T1000 (cell line): Measurements from ENCODE around the gene MPST.
"Not testable (repeated sequence)": the region's sequence is repeated elsewhere in the genome, so short reads cannot be mapped to it uniquely, and the experiment has no call there.

Source experiments
- DNase-seq: peaks from one replicate; lab custom pipeline; 2025; ENCODE audit warnings: mixed read lengths; lab: John Stamatoyannopoulos, UW

Gene MPST

GRCh38 chr22:37019309-37020191, at the start of gene MPST, which contains the start of gene TST:
TSS of gene MPST (plus strand) at chr22:37019742. CDS start at chr22:37019837, 95 bp downstream.
TSS of gene TST (minus strand) at chr22:37019447. CDS start at chr22:37018732, 715 bp downstream.
- DNase-seq: no peak

GRCh38 chr22:36971341-36972125, 48.0 kb upstream of the MPST start:
- DNase-seq: no peak

- DNase-seq: no peak
Observed at GRCh38 chr22:36976606-36977005, 42.9 kb upstream of the MPST start.

GRCh38 chr22:36977401-36977861, 42.1 kb upstream of the MPST start:
- DNase-seq: no peak

GRCh38 chr22:36977947-36978660, 41.4 kb upstream of the MPST start:
- DNase-seq: peak; percentile 54

GRCh38 chr22:36979016-36979910, 40.3 kb upstream of the MPST start:
- DNase-seq: no peak

- DNase-seq: no peak
Observed at GRCh38 chr22:36981247-36981775, 38.2 kb upstream of the MPST start.

GRCh38 chr22:36982136-36982535, 37.4 kb upstream of the MPST start:
- DNase-seq: no peak

- no peak for DNase-seq
Observed at GRCh38 chr22:36985211-36985889, 34.2 kb upstream of the MPST start.

- DNase-seq: no peak
Observed at GRCh38 chr22:36986242-36986821, 33.2 kb upstream of the MPST start.

GRCh38 chr22:36988075-36988832, 31.3 kb upstream of the MPST start:
- DNase-seq: no peak

GRCh38 chr22:36989012-36989411, 30.5 kb upstream of the MPST start:
- DNase-seq: not testable (repeated sequence)

GRCh38 chr22:36990457-36990856, 29.1 kb upstream of the MPST start:
- DNase-seq: no peak

- no peak for DNase-seq
Observed at GRCh38 chr22:36991206-36991605, 28.3 kb upstream of the MPST start.

GRCh38 chr22:36997746-36998145, 21.8 kb upstream of the MPST start:
- no peak for DNase-seq

GRCh38 chr22:36998620-36999351, 20.8 kb upstream of the MPST start:
- no peak for DNase-seq

- DNase-seq: no peak
Observed at GRCh38 chr22:36999463-36999862, 20.1 kb upstream of the MPST start.
